Smooth muscle cell (in vitro differentiated cells): Measurements from ENCODE around the gene LILRA2. TPM values are rescaled to one million over a fixed set of nuclear protein-coding genes. Genes with fewer than 3 reads are reported as not detected.

Source experiments
- DNase-seq: peaks from one replicate; lab custom pipeline; 2025; ENCODE audit not compliant: unreplicated experiment; lab: John Stamatoyannopoulos, UW
- H2AFZ ChIP-seq: fragments of 200-600 bp; sonication (generic); 2 replicates; pipeline ENCODE4 v1.6.0; 2016; ENCODE audit warnings: antibody characterized with exemption, low read depth, mild to moderate bottlenecking
- H3F3A ChIP-seq: fragments of 200-600 bp; sonication (generic); 2 replicates; pipeline ENCODE4 v1.6.0; 2017; ENCODE audit warnings: antibody characterized with exemption, low read depth
- H3K27ac ChIP-seq: fragments of 200-600 bp; sonication (generic); 2 replicates; pipeline ENCODE4 v1.5.1; 2016; ENCODE audit warnings: low read depth, mild to moderate bottlenecking
- H3K27me3 ChIP-seq: fragments of 200-600 bp; sonication (generic); 2 replicates; pipeline ENCODE4 v1.6.1; 2016; ENCODE audit warnings: low read depth, mild to moderate bottlenecking
- H3K36me3 ChIP-seq: fragments of 200-600 bp; sonication (generic); 2 replicates; pipeline ENCODE4 v1.5.1; 2016; ENCODE audit warnings: low read depth
- H3K4me1 ChIP-seq: fragments of 200-600 bp; sonication (generic); 2 replicates; pipeline ENCODE4 v1.5.1; 2016; ENCODE audit warnings: low read depth
- H3K4me2 ChIP-seq: fragments of 200-600 bp; sonication (generic); 2 replicates; pipeline ENCODE4 v1.6.0; 2016; ENCODE audit warnings: mild to moderate bottlenecking
- H3K4me3 ChIP-seq: fragments of 200-600 bp; sonication (generic); 2 replicates; pipeline ENCODE4 v1.5.1; 2016; ENCODE audit warnings: mild to moderate bottlenecking
- H3K79me2 ChIP-seq: fragments of 200-600 bp; sonication (generic); 2 replicates; pipeline ENCODE4 v1.6.0; 2016; ENCODE audit warnings: low read depth, mild to moderate bottlenecking
- H3K9ac ChIP-seq: fragments of 200-600 bp; sonication (generic); 2 replicates; pipeline ENCODE4 v1.6.0; 2016; ENCODE audit warnings: low read depth
- H3K9me3 ChIP-seq: fragments of 200-600 bp; sonication (generic); replicated peaks from 2 replicates; pipeline ENCODE4 v1.5.1; 2016; ENCODE audit warnings: low read depth
- H4K20me1 ChIP-seq: fragments of 200-600 bp; sonication (generic); 2 replicates; pipeline ENCODE4 v1.6.0; 2016; ENCODE audit warnings: low read depth
- WGBS: methylation state at CpG from one replicate; pipeline ENCODE4 v1.1.7; 2016; ENCODE audit warnings: low lambda C conversion rate; 5-methylcytosine and 5-hydroxymethylcytosine counted together
- polyA plus RNA-seq: library from polyadenylated mRNA; unstranded; fragments of >200 nt; fragmentation: Nextera tagmentation; extraction: Ambion mirVana; gene quantifications from 2 replicates; pipeline ENCODE4 v1.2.1, GENCODE V29; 2016
- total RNA-seq: library from RNA; depleted of rRNA; stranded (reverse); fragments of >200 nt; gene quantifications from 2 replicates; pipeline ENCODE4 v1.2.3, GENCODE V29; 2014
- TF ChIP-seq, protein P1 (sequence below): fragments of 200-600 bp; sonication (generic); IDR thresholded peaks from 2 replicates; pipeline ENCODE4 v1.5.1; 2017; ENCODE audit warnings: borderline replicate concordance, mild to moderate bottlenecking, antibody characterized with exemption; ENCODE audit not compliant: insufficient read depth, poor library complexity, severe bottlenecking

Gene LILRA2
- total and polyA plus RNA-seq, 2 experiments from 2014 or later: not detected

DNA sequence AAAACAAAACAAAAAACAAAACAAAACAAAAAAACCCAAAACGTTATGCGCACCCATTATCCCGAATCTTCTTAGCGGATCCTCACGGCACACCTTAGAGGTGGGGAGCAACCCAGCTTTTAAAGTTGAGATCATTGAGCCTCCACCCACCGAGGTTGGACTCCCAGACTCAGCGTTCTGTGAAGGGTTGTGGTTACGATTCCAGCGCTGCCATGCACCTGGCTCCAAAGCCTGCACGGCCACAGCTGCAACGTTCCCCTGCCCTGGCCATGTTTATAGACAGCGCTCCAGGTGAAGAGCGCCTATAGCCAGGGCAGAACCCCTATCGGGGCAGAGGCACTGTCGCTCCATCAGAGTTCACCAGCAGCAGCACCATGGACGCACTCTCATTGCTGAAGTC is 18.7 kb upstream of the LILRA2 start:
- Histone ChIP-seq H3K79me2 (no peaks in the 10 kb centered on the region), H3K36me3 (no peaks in the 10 kb centered on the region), H3K4me2 (no peak overlapping the region), H2AFZ (no peak overlapping the region), H3K4me3 (no peak overlapping the region), H3K9ac (no peak overlapping the region), H3K27ac (no peak overlapping the region), H4K20me1 (no peaks in the 10 kb centered on the region), H3K4me1 (no peaks in the 10 kb centered on the region), H3K27me3 (no peaks in the 10 kb centered on the region), H3K9me3 (peaks cover 20% of the 10 kb centered on the region), H3F3A (no peaks in the 10 kb centered on the region)
- TF ChIP-seq, protein P1, sequence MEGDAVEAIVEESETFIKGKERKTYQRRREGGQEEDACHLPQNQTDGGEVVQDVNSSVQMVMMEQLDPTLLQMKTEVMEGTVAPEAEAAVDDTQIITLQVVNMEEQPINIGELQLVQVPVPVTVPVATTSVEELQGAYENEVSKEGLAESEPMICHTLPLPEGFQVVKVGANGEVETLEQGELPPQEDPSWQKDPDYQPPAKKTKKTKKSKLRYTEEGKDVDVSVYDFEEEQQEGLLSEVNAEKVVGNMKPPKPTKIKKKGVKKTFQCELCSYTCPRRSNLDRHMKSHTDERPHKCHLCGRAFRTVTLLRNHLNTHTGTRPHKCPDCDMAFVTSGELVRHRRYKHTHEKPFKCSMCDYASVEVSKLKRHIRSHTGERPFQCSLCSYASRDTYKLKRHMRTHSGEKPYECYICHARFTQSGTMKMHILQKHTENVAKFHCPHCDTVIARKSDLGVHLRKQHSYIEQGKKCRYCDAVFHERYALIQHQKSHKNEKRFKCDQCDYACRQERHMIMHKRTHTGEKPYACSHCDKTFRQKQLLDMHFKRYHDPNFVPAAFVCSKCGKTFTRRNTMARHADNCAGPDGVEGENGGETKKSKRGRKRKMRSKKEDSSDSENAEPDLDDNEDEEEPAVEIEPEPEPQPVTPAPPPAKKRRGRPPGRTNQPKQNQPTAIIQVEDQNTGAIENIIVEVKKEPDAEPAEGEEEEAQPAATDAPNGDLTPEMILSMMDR: no peak
- 90% methylated on average over 16 of the region's 16 CpGs for WGBS
- no peak for DNase-seq

DNA sequence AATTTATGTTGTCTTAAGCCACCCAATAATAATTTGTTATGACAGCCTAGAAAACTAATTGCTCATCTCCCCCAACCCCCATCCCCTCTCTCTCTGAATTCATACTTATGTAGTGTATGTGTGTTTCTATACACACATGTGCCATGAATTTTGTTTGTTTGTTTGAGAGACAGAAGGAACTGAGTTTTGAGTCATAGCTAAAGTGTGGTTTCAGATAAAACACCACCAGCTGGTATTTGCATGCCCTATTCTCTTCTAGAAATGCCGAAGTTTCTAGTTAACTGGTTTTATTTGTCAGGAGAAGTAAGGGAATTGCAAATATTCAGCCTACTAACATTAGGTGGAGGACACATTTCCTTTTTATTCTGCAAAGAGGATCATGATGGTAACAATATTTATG is 17.4 kb upstream of the LILRA2 start:
- no peak overlapping the region for H3K27ac ChIP-seq
- H4K20me1 ChIP-seq: no peaks in the 10 kb centered on the region
- H3K79me2 ChIP-seq: no peaks in the 10 kb centered on the region
- H3K9ac ChIP-seq: no peak overlapping the region
- peaks cover 20% of the 10 kb centered on the region for H3K9me3 ChIP-seq
- no peak overlapping the region for H3K4me2 ChIP-seq
- TF ChIP-seq, protein P1: no peak
- no peak for DNase-seq
- no peaks in the 10 kb centered on the region for H3K36me3 ChIP-seq
- H3F3A ChIP-seq: no peaks in the 10 kb centered on the region
- H3K27me3 ChIP-seq: no peaks in the 10 kb centered on the region
- no peaks in the 10 kb centered on the region for H3K4me1 ChIP-seq
- no peak overlapping the region for H3K4me3 ChIP-seq
- no peak overlapping the region for H2AFZ ChIP-seq
- WGBS: 81% methylated on average over 1 of the region's 1 CpG

DNA sequence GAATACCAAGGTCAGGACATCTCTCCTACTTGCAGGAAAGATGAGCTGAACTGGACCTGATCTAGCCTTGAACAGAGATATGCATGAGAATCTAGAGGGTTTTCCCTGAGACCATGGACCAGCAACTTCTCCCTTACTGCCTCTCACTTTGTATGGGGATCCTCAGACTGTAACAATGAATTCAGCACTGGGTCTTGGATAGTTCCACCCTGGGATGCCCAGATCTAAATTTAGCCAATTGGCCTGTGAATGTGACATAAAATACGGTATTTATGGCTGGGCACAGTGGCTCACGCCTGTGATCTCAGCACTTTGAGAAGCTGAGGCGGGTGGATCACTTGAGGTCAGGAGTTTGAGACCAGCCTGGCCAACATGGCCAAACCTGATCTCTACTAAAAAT is 15.3 kb upstream of the LILRA2 start:
- H3K9me3 ChIP-seq: peaks cover 23% of the 10 kb centered on the region
- H3K4me3 ChIP-seq: no peak overlapping the region
- no peak overlapping the region for H3K4me2 ChIP-seq
- H4K20me1 ChIP-seq: no peaks in the 10 kb centered on the region
- H3K36me3 ChIP-seq: no peaks in the 10 kb centered on the region
- no peak overlapping the region for H2AFZ ChIP-seq
- no peak for DNase-seq
- H3K79me2 ChIP-seq: no peaks in the 10 kb centered on the region
- H3K9ac ChIP-seq: no peak overlapping the region
- no peaks in the 10 kb centered on the region for H3K4me1 ChIP-seq
- TF ChIP-seq, protein P1: no peak
- H3K27me3 ChIP-seq: no peaks in the 10 kb centered on the region
- no peaks in the 10 kb centered on the region for H3F3A ChIP-seq
- no peak overlapping the region for H3K27ac ChIP-seq
- 61% methylated on average over 3 of the region's 3 CpGs for WGBS

DNA sequence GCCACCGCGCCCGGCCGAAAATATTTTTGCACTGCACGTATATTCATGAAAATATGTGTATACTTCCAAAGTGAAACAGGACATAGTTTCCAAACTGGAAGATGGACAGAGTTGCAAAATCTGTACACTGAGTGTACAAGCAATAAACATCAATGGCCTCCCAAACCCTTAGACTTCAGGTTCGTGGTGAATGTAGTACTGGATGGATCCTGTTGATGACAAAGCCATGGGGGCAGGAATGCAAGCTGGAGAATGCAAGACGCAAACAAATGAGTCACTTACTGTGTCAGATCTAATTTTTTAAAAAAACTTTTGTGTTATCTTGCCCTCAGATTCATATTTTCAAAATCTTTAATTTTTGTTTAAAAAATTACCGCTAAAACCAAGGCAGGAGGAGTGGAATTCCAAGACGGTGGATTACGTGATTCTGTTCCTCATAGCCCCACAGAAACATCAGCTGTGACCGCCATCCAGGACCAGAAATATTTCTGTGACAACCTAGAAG is 12.7 kb upstream of the LILRA2 start:
- H3K4me2 ChIP-seq: no peak overlapping the region
- H3F3A ChIP-seq: no peaks in the 10 kb centered on the region
- no peaks in the 10 kb centered on the region for H3K4me1 ChIP-seq
- H3K4me3 ChIP-seq: no peak overlapping the region
- no peaks in the 10 kb centered on the region for H3K79me2 ChIP-seq
- no peaks in the 10 kb centered on the region for H3K36me3 ChIP-seq
- no peak overlapping the region for H2AFZ ChIP-seq
- H3K27me3 ChIP-seq: no peaks in the 10 kb centered on the region
- H4K20me1 ChIP-seq: no peaks in the 10 kb centered on the region
- no peak overlapping the region for H3K27ac ChIP-seq
- H3K9me3 ChIP-seq: peaks cover 19% of the 10 kb centered on the region
- 73% methylated on average over 11 of the region's 11 CpGs for WGBS
- H3K9ac ChIP-seq: no peak overlapping the region
- no peak for DNase-seq
- TF ChIP-seq, protein P1: no peak
